ENCODE data around the gene AFAP1L2.

DNA sequence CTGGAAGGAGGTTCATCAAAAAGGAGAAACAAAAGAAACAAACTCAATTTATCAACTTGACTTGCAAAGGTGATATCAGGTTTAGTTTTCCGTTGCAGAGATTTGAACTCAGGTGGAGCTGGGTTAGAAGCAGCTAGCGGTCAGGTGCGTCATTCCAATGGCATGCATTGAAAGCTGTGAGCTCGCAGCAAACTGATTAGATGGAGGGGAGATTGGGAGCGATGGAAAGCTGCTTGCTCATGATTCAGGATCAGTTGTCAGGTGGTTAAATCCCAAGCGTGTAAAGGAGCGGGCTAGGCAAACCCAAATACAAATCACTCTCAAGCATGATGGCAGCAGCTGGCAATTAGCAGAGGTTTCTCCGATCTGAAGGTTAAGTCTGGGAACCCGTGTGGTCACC, 49.3 kb upstream of the AFAP1L2 start:
- TF ChIP-seq, protein P1, sequence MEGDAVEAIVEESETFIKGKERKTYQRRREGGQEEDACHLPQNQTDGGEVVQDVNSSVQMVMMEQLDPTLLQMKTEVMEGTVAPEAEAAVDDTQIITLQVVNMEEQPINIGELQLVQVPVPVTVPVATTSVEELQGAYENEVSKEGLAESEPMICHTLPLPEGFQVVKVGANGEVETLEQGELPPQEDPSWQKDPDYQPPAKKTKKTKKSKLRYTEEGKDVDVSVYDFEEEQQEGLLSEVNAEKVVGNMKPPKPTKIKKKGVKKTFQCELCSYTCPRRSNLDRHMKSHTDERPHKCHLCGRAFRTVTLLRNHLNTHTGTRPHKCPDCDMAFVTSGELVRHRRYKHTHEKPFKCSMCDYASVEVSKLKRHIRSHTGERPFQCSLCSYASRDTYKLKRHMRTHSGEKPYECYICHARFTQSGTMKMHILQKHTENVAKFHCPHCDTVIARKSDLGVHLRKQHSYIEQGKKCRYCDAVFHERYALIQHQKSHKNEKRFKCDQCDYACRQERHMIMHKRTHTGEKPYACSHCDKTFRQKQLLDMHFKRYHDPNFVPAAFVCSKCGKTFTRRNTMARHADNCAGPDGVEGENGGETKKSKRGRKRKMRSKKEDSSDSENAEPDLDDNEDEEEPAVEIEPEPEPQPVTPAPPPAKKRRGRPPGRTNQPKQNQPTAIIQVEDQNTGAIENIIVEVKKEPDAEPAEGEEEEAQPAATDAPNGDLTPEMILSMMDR (IDR thresholded peaks at IDR 0.05) = no peak
- TF ChIP-seq EZH2phosphoT487 (IDR thresholded peaks at IDR 0.05) = no peak

Measured in neural progenitor cell (in vitro differentiated cells).